ENCODE measurements around the gene HMGB3.

- no peak for TF ChIP-seq EZH2 (IDR thresholded peaks at IDR 0.05; ENCODE audit: borderline replicate concordance, low read depth, low read length, severe bottlenecking)
- no peak for TF ChIP-seq CTCF (IDR thresholded peaks at IDR 0.05; ENCODE audit: borderline replicate concordance, extremely low read depth, low read length, poor library complexity, severe bottlenecking)
These were observed 56.2 kb downstream of the HMGB3 start for GRCh38 chrX:151039351-151039750.

Measured in DND-41 (cell line).